SJCRH30 (cell line): ENCODE measurements around the gene CNKSR3. TPM values are rescaled to one million over a fixed set of nuclear protein-coding genes. Genes with fewer than 3 reads are reported as not detected.

Source experiments
- DNase-seq, 2 experiments: peaks; one replicate each; pipeline ENCODE4 v3.0.0-alpha.2; 2015 to 2020
- H3K27ac ChIP-seq: fragments of 250-450 bp; sonication (Bioruptor Pico); 2 replicates; pipeline ENCODE4 v1.5.1; 2020; ENCODE audit warnings: mild to moderate bottlenecking, moderate library complexity
- H3K27me3 ChIP-seq: fragments of 250-450 bp; sonication (Bioruptor Pico); 2 replicates; pipeline ENCODE4 v1.5.1; 2020; ENCODE audit warnings: mild to moderate bottlenecking, moderate library complexity
- H3K36me3 ChIP-seq: fragments of 250-450 bp; sonication (Bioruptor Pico); 2 replicates; pipeline ENCODE4 v1.5.1; 2020; ENCODE audit warnings: mild to moderate bottlenecking, moderate library complexity
- H3K4me1 ChIP-seq: fragments of 250-450 bp; sonication (Bioruptor Pico); 2 replicates; pipeline ENCODE4 v1.5.1; 2020; ENCODE audit warnings: mild to moderate bottlenecking, moderate library complexity
- H3K4me3 ChIP-seq: fragments of 250-450 bp; sonication (Bioruptor Pico); 2 replicates; pipeline ENCODE4 v1.5.1; 2020; ENCODE audit warnings: mild to moderate bottlenecking, moderate library complexity
- H3K9me3 ChIP-seq: fragments of 250-450 bp; sonication (Bioruptor Pico); replicated peaks from 2 replicates; pipeline ENCODE4 v1.5.1; 2020; ENCODE audit warnings: mild to moderate bottlenecking, moderate library complexity
- total RNA-seq: library from RNA; depleted of rRNA; stranded (reverse); fragments of >200 nt; shearing (Covaris generic); gene quantifications from 2 replicates; pipeline ENCODE4 v1.2.3, GENCODE V29; 2014

The CNKSR3 gene
- total RNA-seq, 1 experiment from 2014 or later = 33.8 TPM

DNA sequence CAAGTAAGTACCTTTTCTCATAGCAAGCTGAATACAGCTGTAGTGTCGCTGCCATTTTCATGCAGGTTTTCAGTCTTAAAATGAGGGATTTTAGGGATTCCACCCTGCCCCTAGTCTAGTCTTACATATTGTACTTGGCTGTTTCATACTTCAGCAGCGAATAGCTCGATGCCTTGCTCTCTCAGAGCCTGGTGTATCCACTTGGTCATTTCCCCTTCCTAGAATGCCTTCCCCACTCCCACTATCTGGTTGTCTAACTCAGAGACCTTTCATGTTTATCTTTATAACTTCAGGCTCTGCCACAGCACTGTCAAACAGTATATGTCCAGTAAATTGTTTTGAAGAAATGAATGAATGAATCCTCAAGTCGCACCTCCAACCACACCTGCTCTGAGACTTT, 132.8 kb downstream of the CNKSR3 start:
- Histone ChIP-seq H3K4me3 (no peak overlapping the region), H3K36me3 (no peaks in the 10 kb centered on the region), H3K4me1 (no peaks in the 10 kb centered on the region), H3K27me3 (no peaks in the 10 kb centered on the region), H3K9me3 (no peaks in the 10 kb centered on the region), H3K27ac (no peak overlapping the region)
- no peak for DNase-seq

- H3K27ac ChIP-seq = no peak overlapping the region
- no peak overlapping the region for H3K4me3 ChIP-seq
- no peaks in the 10 kb centered on the region for H3K36me3 ChIP-seq
- H3K27me3 ChIP-seq = no peaks in the 10 kb centered on the region
- DNase-seq = no peak
- no peaks in the 10 kb centered on the region for H3K9me3 ChIP-seq
- peaks cover 7% of the 10 kb centered on the region; the same call in 1 of the 2 replicates for H3K4me1 ChIP-seq
Observed at GRCh38 chr6:154373971-154374370, 136.5 kb downstream of the CNKSR3 start.

GRCh38 chr6:154371281-154371680, 139.2 kb downstream of the CNKSR3 start:
- no peak for DNase-seq
- H3K27ac ChIP-seq = no peak overlapping the region
- H3K36me3 ChIP-seq = no peaks in the 10 kb centered on the region
- peaks cover 7% of the 10 kb centered on the region; the same call in 1 of the 2 replicates for H3K4me1 ChIP-seq
- no peaks in the 10 kb centered on the region for H3K9me3 ChIP-seq
- no peak overlapping the region for H3K4me3 ChIP-seq
- H3K27me3 ChIP-seq = no peaks in the 10 kb centered on the region

- DNase-seq = peak in 1 of 2 experiments; percentile 42
- Histone ChIP-seq H3K36me3 (no peaks in the 10 kb centered on the region), H3K4me1 (peaks cover 7% of the 10 kb centered on the region; the same call in 1 of the 2 replicates), H3K4me3 (no peak overlapping the region), H3K9me3 (no peaks in the 10 kb centered on the region), H3K27me3 (no peaks in the 10 kb centered on the region), H3K27ac (no peak overlapping the region)
Observed at GRCh38 chr6:154370545-154370944, 139.9 kb downstream of the CNKSR3 start.

GRCh38 chr6:154367839-154368695, 142.4 kb downstream of the CNKSR3 start:
- H3K4me1 ChIP-seq = peaks cover 7% of the 10 kb centered on the region; the same call in 1 of the 2 replicates

GRCh38 chr6:154367336-154367735, 143.1 kb downstream of the CNKSR3 start:
- H3K4me3 ChIP-seq = no peak overlapping the region
- DNase-seq = no peak

More at GRCh38 chr6:154367839-154368695, 142.4 kb downstream of the CNKSR3 start:
- H3K36me3 ChIP-seq = no peaks in the 10 kb centered on the region
- no peak overlapping the region for H3K4me3 ChIP-seq
- DNase-seq = no peak
- no peak overlapping the region for H3K27ac ChIP-seq
- H3K9me3 ChIP-seq = no peaks in the 10 kb centered on the region
- no peaks in the 10 kb centered on the region for H3K27me3 ChIP-seq

GRCh38 chr6:154363821-154364220, 146.7 kb downstream of the CNKSR3 start:
- Histone ChIP-seq H3K36me3 (no peaks in the 10 kb centered on the region), H3K27me3 (no peaks in the 10 kb centered on the region), H3K4me3 (no peak overlapping the region), H3K4me1 (no peaks in the 10 kb centered on the region), H3K27ac (no peak overlapping the region), H3K9me3 (no peaks in the 10 kb centered on the region)
- no peak for DNase-seq

More at GRCh38 chr6:154367336-154367735, 143.1 kb downstream of the CNKSR3 start:
- Histone ChIP-seq H3K27ac (no peak overlapping the region), H3K36me3 (no peaks in the 10 kb centered on the region), H3K27me3 (no peaks in the 10 kb centered on the region), H3K4me1 (peaks cover 4% of the 10 kb centered on the region; the same call in 1 of the 2 replicates), H3K9me3 (no peaks in the 10 kb centered on the region)

DNA sequence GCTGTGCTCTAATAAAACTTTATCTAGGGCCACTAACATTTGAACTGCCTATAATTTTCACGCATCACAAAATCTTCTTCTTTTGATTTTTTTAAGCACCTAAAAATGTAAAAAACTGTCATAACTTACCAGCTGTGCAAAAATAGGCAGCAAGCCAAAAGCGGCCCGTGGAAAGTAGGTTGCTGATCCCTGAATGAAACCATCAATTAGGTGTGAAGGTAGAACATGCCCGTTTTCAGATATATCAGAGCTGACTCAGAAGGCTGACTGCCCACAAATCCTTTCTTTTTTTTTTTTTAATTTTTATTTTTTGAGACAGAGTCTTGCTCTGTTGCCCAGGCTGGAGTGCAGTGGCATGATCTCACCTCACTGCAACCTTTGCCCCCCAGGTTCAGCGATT, 149.0 kb downstream of the CNKSR3 start:
- no peak for DNase-seq
- no peaks in the 10 kb centered on the region for H3K4me1 ChIP-seq
- no peaks in the 10 kb centered on the region for H3K36me3 ChIP-seq
- no peaks in the 10 kb centered on the region for H3K27me3 ChIP-seq
- H3K9me3 ChIP-seq = no peaks in the 10 kb centered on the region
- no peak overlapping the region for H3K4me3 ChIP-seq
- no peak overlapping the region for H3K27ac ChIP-seq

DNA sequence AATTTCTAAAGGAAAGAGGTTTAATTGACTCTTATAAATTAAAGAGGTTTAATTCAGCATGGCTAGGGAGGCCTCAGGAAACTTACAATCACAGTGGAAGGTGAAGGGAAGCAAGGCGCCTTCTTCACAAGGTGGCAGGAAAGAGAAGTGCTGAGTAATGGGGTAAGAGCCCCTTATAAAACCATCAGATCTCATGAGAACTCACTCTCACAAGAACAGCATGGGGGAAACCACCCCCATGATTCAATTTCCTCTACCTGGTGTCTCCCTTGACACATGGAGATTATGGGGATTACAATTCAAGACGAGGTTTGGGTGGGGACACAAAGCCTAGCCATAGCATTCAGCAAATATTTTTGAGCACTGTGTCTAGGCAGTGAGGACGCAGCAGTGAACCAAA, 150.0 kb downstream of the CNKSR3 start:
- Histone ChIP-seq H3K4me1 (no peaks in the 10 kb centered on the region), H3K27ac (no peak overlapping the region), H3K9me3 (no peaks in the 10 kb centered on the region), H3K27me3 (no peaks in the 10 kb centered on the region), H3K4me3 (no peak overlapping the region), H3K36me3 (no peaks in the 10 kb centered on the region)
- DNase-seq = no peak

GRCh38 chr6:154359679-154360078, 150.8 kb downstream of the CNKSR3 start:
- DNase-seq = no peak

GRCh38 chr6:154359161-154359574, 151.3 kb downstream of the CNKSR3 start:
- Histone ChIP-seq H3K27me3 (no peaks in the 10 kb centered on the region), H3K9me3 (no peaks in the 10 kb centered on the region), H3K4me1 (no peaks in the 10 kb centered on the region), H3K36me3 (no peaks in the 10 kb centered on the region), H3K27ac (no peak overlapping the region), H3K4me3 (no peak overlapping the region)
- DNase-seq = no peak

More at GRCh38 chr6:154359679-154360078, 150.8 kb downstream of the CNKSR3 start:
- Histone ChIP-seq H3K36me3 (no peaks in the 10 kb centered on the region), H3K27me3 (no peaks in the 10 kb centered on the region), H3K27ac (no peak overlapping the region), H3K9me3 (no peaks in the 10 kb centered on the region), H3K4me1 (no peaks in the 10 kb centered on the region), H3K4me3 (no peak overlapping the region)

DNA sequence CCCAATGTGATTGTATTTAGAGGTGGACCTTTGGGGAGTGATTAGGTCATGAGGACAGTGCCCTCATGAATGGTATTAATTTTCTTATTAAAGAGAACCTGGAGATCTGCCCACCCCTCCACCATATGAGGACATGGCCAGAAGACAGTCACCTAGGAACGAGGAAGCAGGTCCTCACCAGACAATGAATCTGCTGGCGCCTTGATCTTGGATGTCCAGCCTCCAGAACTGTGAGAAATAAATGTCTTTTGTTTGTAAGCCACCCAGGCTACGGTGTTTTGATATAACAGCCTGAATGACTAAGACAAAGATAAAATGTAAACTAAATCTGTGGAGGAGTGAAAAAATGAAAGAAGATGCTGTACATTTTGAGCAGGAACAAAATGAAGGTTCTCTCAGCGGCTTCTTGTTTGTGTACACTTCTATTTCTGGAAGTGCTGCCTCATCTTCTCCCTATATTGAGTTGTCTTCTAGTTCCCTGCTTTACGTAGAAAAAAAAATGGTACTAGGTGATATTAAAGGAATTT, 152.4 kb downstream of the CNKSR3 start:
- H3K4me1 ChIP-seq = no peaks in the 10 kb centered on the region
- no peak overlapping the region for H3K4me3 ChIP-seq
- no peaks in the 10 kb centered on the region for H3K36me3 ChIP-seq
- no peak for DNase-seq
- H3K27ac ChIP-seq = no peak overlapping the region
- no peaks in the 10 kb centered on the region for H3K9me3 ChIP-seq
- H3K27me3 ChIP-seq = no peaks in the 10 kb centered on the region

DNA sequence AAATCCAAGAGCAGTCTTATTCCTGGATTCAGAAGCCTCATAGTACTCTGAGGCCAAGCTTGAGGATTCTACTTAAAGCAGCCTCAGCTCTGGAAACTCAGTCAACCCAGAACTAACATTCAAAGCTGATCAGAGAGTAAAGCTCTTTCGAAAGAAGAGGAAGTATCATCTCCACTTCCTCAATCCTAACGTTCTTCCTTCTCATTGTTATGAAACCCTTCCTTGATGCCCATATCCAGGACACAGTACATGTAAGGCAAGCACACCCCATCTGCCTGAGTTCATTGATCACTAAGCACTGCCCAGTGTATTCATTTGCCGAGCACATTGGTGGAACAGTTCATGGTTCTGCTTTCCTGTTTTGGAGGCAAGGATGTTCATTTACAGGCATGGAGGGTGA, 153.8 kb downstream of the CNKSR3 start, which contains the start of gene IPCEF1:
Gene IPCEF1 (minus strand): TSS at position 114 of the 400 bp plus-strand sequence. CDS start 90,856 bp downstream, outside the sequence.
- no peaks in the 10 kb centered on the region for H3K9me3 ChIP-seq
- H3K27ac ChIP-seq = no peak within 1 kb of the TSS
- no peak for DNase-seq
- H3K4me3 ChIP-seq = no peak within 1 kb of the TSS
- H3K36me3 ChIP-seq = no peaks in the 10 kb centered on the region
- no peaks in the 10 kb centered on the region for H3K27me3 ChIP-seq
- H3K4me1 ChIP-seq = no peaks in the 10 kb centered on the region

DNA sequence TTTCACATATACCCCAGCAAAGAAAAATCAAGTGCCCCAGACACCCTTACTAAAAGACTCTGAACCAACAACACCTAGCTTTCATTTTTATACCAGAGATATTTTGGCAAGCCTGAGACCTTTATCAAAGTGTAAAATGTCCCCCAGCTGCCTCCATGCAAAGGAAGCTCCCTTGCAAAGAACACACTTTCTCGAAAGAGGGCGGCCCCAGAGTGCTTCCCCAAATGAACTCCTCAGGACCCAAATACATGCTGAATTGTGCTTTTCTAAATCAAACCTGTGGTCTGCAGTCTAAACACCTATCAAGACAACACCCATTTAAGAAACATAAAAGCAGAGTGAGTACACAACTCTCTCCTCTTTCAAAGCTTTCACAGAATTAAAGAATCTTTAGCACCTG, 154.4 kb downstream of the CNKSR3 start:
- no peak overlapping the region for H3K4me3 ChIP-seq
- no peaks in the 10 kb centered on the region for H3K27me3 ChIP-seq
- H3K4me1 ChIP-seq = no peaks in the 10 kb centered on the region
- no peak overlapping the region for H3K27ac ChIP-seq
- no peaks in the 10 kb centered on the region for H3K9me3 ChIP-seq
- no peaks in the 10 kb centered on the region for H3K36me3 ChIP-seq
- no peak for DNase-seq

DNA sequence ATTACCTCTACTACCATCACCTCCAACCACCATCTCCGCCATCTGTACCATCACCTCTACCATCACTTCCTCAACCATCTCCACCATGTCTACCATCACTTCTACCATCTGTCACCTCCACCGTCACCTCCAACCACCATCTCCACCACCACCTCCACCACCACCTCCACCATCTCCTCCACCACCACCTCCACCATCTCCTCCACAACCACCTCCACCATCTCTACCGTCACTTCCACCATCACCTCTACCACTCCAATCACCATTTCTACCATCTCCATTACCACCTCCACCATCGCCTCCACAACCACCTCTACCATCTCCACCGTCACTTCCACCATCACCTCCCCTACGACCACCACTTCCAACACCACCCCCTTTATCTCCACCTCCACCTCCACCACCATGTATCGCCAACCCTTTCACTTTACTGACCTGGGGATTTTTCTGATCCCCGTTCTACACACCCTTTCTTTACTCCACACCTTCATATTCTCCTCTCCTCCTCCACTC, 156.2 kb downstream of the CNKSR3 start:
- Histone ChIP-seq H3K36me3 (no peaks in the 10 kb centered on the region), H3K4me1 (no peaks in the 10 kb centered on the region), H3K27me3 (no peaks in the 10 kb centered on the region), H3K9me3 (no peaks in the 10 kb centered on the region), H3K27ac (no peak overlapping the region), H3K4me3 (no peak overlapping the region)
- DNase-seq = no peak
